K562 (cell line): Measurements from ENCODE around the gene KCTD12. TPM values are rescaled to one million over a fixed set of nuclear protein-coding genes. Genes with fewer than 3 reads are reported as not detected.

Experiments used
- ATAC-seq: fragments of 200-7000 bp; cut with Tn5 transposase; 3 replicates; pipeline ENCODE4 v1.9.1; 2020; ENCODE audit warnings: moderate library complexity
- BruUV-seq: library from RNA; stranded (reverse); fragments of 400-500 nt; replicated peaks from 2 replicates; lab custom pipeline; 2021; lab: Mats Ljungman, UMichigan
- CTCF ChIA-PET: fragments of 300-600 bp; formaldehyde crosslinking; extraction: SDS; loops from one replicate; lab custom pipeline; 2021; ENCODE audit warnings: low intra/inter-chr PET ratio; lab: Yijun Ruan, JAX
- POLR2A ChIA-PET: fragments of 300-600, 350-650 bp; sonication (Branson Sonifier 250); formaldehyde crosslinking; extraction: SDS; loops from one replicate; lab custom pipeline; 2021; ENCODE audit warnings: antibody characterized with exemption, inconsistent platforms; lab: Yijun Ruan, JAX
- DNase-seq, 4 experiments: peaks; one replicate each; pipeline versions ENCODE4 v3.0.0 to v3.0.0-alpha.2; 2011 to 2018; ENCODE audit warnings: low spot score in 3 of 4, mixed read lengths in 3 of 4; ENCODE audit errors: extremely low read depth in 1 of 4
- FAIRE-seq: peaks from 2 replicates; lab custom pipeline; 2011; peaks lifted over from hg19 to GRCh38; lab: Jason Lieb, UNC
- H2AFZ ChIP-seq: 2 replicates; pipeline ENCODE4 v1.6.0; 2011; ENCODE audit warnings: low read depth, low read length, control low read depth, inconsistent platforms
- H3K27ac ChIP-seq: fragments of 200-600 bp; 3 replicates; pipeline ENCODE4 v1.8.0; 2011; ENCODE audit warnings: low read depth, mild to moderate bottlenecking, control low read depth, inconsistent platforms, low read length, moderate library complexity, mixed read lengths; ENCODE audit errors: extremely low read depth
- H3K27me3 ChIP-seq, 2 experiments: fragments of 300-600 bp in 1 of 2; 2 replicates in 1 of 2; 3 replicates in 1 of 2; pipeline versions ENCODE4 v1.6.0 to v1.8.0; 2011; ENCODE audit warnings: inconsistent platforms in 2 of 2, low read length in 2 of 2, mild to moderate bottlenecking in 1 of 2, mixed read lengths in 1 of 2, moderate library complexity in 1 of 2; ENCODE audit not compliant: control insufficient read depth in 2 of 2, insufficient read depth in 2 of 2
- H3K36me3 ChIP-seq: fragments of 300-600 bp; 3 replicates; pipeline ENCODE4 v1.8.0; 2011; ENCODE audit warnings: mild to moderate bottlenecking, low read length, inconsistent platforms; ENCODE audit not compliant: control insufficient read depth, insufficient read depth
- H3K4me1 ChIP-seq, 2 experiments: fragments of 200-600 bp in 1 of 2; replicated peaks in 1 of 2; 2 replicates in 1 of 2; 3 replicates in 1 of 2; pipeline versions ENCODE4 v1.5.1 to v1.8.0; 2011; ENCODE audit warnings: inconsistent platforms in 2 of 2, low read length in 2 of 2, mild to moderate bottlenecking in 1 of 2, mixed read lengths in 1 of 2, moderate library complexity in 1 of 2; ENCODE audit not compliant: control insufficient read depth in 2 of 2, insufficient read depth in 2 of 2
- H3K4me2 ChIP-seq: 2 replicates; pipeline ENCODE4 v1.6.1; 2011; ENCODE audit warnings: low read length, control low read depth, inconsistent platforms, mixed read lengths; ENCODE audit not compliant: insufficient read depth
- H3K4me3 ChIP-seq: fragments of 200-600 bp; sonication (generic), shearing (Covaris generic); 2 replicates; pipeline ENCODE4 v1.5.1; 2016; ENCODE audit warnings: control low read depth, inconsistent platforms
- H3K79me2 ChIP-seq: fragments of 200-600 bp; 3 replicates; pipeline ENCODE4 v1.8.0; 2011; ENCODE audit warnings: low read length, inconsistent platforms; ENCODE audit not compliant: control insufficient read depth, insufficient read depth
- H3K9ac ChIP-seq, 2 experiments: 2 replicates each; pipeline versions ENCODE4 v1.6.0 to v1.6.1; 2011; ENCODE audit warnings: low read depth in 2 of 2, low read length in 2 of 2, control low read depth in 1 of 2, inconsistent platforms in 1 of 2, mild to moderate bottlenecking in 1 of 2, mixed read lengths in 1 of 2; ENCODE audit not compliant: insufficient read depth in 1 of 2
- H3K9me1 ChIP-seq: one replicate; pipeline ENCODE4 v1.6.0; 2011; ENCODE audit warnings: inconsistent platforms, mild to moderate bottlenecking, low read length, moderate library complexity; ENCODE audit not compliant: control insufficient read depth, insufficient read depth
- H3K9me3 ChIP-seq: replicated peaks from 2 replicates; pipeline ENCODE4 v1.5.1; 2011; ENCODE audit warnings: low read depth, low read length, inconsistent platforms; ENCODE audit not compliant: control insufficient read depth, insufficient read depth
- H4K20me1 ChIP-seq: replicated peaks from 2 replicates; pipeline ENCODE4 v1.6.1; 2011; ENCODE audit warnings: low read length, inconsistent platforms, mixed read lengths; ENCODE audit not compliant: control insufficient read depth, insufficient read depth
- BCL6 ChIP-seq: fragments of 250-450 bp; sonication (Bioruptor Pico); IDR thresholded peaks from 2 replicates; pipeline ENCODE4 v1.4.0; 2020
- CBX5 ChIP-seq: IDR thresholded peaks from 2 replicates; pipeline ENCODE4 v1.6.1; 2014; ENCODE audit warnings: low read depth, borderline replicate concordance
- FOXK1 ChIP-seq: sonication (generic); formaldehyde crosslinking; IDR thresholded peaks from 2 replicates; pipeline ENCODE4 v1.8.0; 2022; ENCODE audit warnings: missing genetic modification reagents, mild to moderate bottlenecking, borderline replicate concordance
- L3MBTL2 ChIP-seq: fragments of 450-650 bp; IDR thresholded peaks from 2 replicates; pipeline ENCODE4 v1.6.1; 2016; ENCODE audit warnings: mild to moderate bottlenecking, moderate library complexity
- MAZ ChIP-seq, 2 experiments: fragments of 450-650 bp in 1 of 2; sonication (generic) in 1 of 2; formaldehyde crosslinking; IDR thresholded peaks in 1 of 2; conservative IDR thresholded peaks in 1 of 2; 2 replicates each; pipeline versions ENCODE4 v1.4.0 to v1.5.0; 2020; ENCODE audit warnings: mild to moderate bottlenecking in 1 of 2, missing genetic modification reagents in 1 of 2
- MED1 ChIP-seq: sonication (generic); formaldehyde crosslinking; IDR thresholded peaks from 2 replicates; pipeline ENCODE4 v1.8.1; 2023; ENCODE audit warnings: missing genetic modification reagents, borderline replicate concordance
- PHB2 ChIP-seq: fragments of 450-650 bp; IDR thresholded peaks from 2 replicates; pipeline ENCODE4 v1.6.1; 2017; ENCODE audit warnings: low read depth
- POLR3A ChIP-seq: IDR thresholded peaks from 2 replicates; pipeline ENCODE4 v1.6.1; 2011; ENCODE audit warnings: borderline replicate concordance, mild to moderate bottlenecking, moderate library complexity; ENCODE audit not compliant: insufficient read length, insufficient read depth; ENCODE audit errors: extremely low read depth
- RBM14 ChIP-seq: fragments of 200-400 bp; formaldehyde crosslinking; IDR thresholded peaks from 2 replicates; pipeline ENCODE4 v1.6.1; 2018; ENCODE audit warnings: low read depth, mild to moderate bottlenecking, low read length, moderate library complexity, borderline replicate concordance; ENCODE audit not compliant: insufficient read depth
- SAFB ChIP-seq: fragments of 200-400 bp; formaldehyde crosslinking; IDR thresholded peaks from 2 replicates; pipeline ENCODE4 v1.6.1; 2017; ENCODE audit warnings: low read depth, low read length, borderline replicate concordance
- TAL1 ChIP-seq: fragments of 450-650 bp; IDR thresholded peaks from 2 replicates; pipeline ENCODE4 v1.6.1; 2016; ENCODE audit warnings: mild to moderate bottlenecking
- TARDBP ChIP-seq: fragments of 450-650 bp; IDR thresholded peaks from 2 replicates; pipeline ENCODE4 v1.6.1; 2016
- ZNF12 ChIP-seq: sonication (generic); formaldehyde crosslinking; IDR thresholded peaks from 2 replicates; pipeline ENCODE4 v1.4.0; 2020; ENCODE audit warnings: mild to moderate bottlenecking, missing genetic modification reagents
- ZNF311 ChIP-seq: fragments of 250-450 bp; sonication (Bioruptor Pico); IDR thresholded peaks from 2 replicates; pipeline ENCODE4 v1.4.0; 2020; ENCODE audit warnings: mild to moderate bottlenecking, moderate library complexity
- ZZZ3 ChIP-seq: fragments of 450-650 bp; IDR thresholded peaks from 2 replicates; pipeline ENCODE4 v1.6.1; 2016; ENCODE audit warnings: antibody characterized with exemption, mild to moderate bottlenecking, moderate library complexity
- WGBS: fragments of 100-300 bp; shearing (Covaris generic); methylation state at CpG from one replicate; pipeline ENCODE4 v1.1.6; 2016; ENCODE audit warnings: low coverage, mixed read lengths; ENCODE audit not compliant: insufficient coverage; ENCODE audit errors: missing lambda C conversion rate; 5-methylcytosine and 5-hydroxymethylcytosine counted together
- in situ Hi-C: fragments of 300-500 bp; cut with MboI; formaldehyde crosslinking; loops from 4 replicates; pipeline ENCODE4 v1.15.0; 2018; ENCODE audit warnings: inconsistent platforms, mixed read lengths
- intact Hi-C: fragments of 100-400 bp; cut with micrococcal nuclease; formaldehyde crosslinking; loops from 2 replicates; pipeline ENCODE4 v1.14.2; 2022
- polyA plus RNA-seq, 8 experiments: library from polyadenylated mRNA; depleted of rRNA in 4 of 8; stranded (reverse) in 5 of 8; unstranded in 3 of 8; fragments of >200 nt; fragmentation: Nextera tagmentation in 2 of 8; fragmentation: Illumina TruSeq in 1 of 8; extraction: Ambion mirVana in 2 of 8; extraction: Trizol in 1 of 8; gene quantifications; 2 replicates each; pipeline versions ENCODE4 v1.2.1 to v1.2.3, GENCODE V29; 2011 to 2014; ENCODE audit warnings: inconsistent platforms in 1 of 8, missing spikeins in 1 of 8
- total RNA-seq, 7 experiments: library from RNA; depleted of rRNA in 6 of 7; stranded (reverse); fragments of >200 nt in 6 of 7; fragmentation: Illumina TruSeq in 2 of 7; extraction: Trizol in 2 of 7; gene quantifications; 2 replicates each; pipeline versions ENCODE4 v1.2.1 to v1.2.3, GENCODE V29; 2011 to 2021; ENCODE audit warnings: low replicate concordance in 1 of 7
- TF ChIP-seq, protein P1 (sequence below), 2 experiments: fragments of 450-650 bp in 1 of 2; IDR thresholded peaks; 2 replicates each; pipeline ENCODE4 v1.6.1; 2011 to 2017; ENCODE audit warnings: low read depth in 2 of 2, antibody characterized with exemption in 1 of 2, borderline replicate concordance in 1 of 2, low read length in 1 of 2, mild to moderate bottlenecking in 1 of 2, mixed read lengths in 1 of 2; ENCODE audit not compliant: control insufficient read depth in 1 of 2

The KCTD12 gene
- total and polyA plus RNA-seq, 9 of the 15 experiments (the other 6 are each of a cell fraction or from before 2014, with no cell fraction given) = 0.14 to 0.93 (median 0.32) TPM

DNA sequence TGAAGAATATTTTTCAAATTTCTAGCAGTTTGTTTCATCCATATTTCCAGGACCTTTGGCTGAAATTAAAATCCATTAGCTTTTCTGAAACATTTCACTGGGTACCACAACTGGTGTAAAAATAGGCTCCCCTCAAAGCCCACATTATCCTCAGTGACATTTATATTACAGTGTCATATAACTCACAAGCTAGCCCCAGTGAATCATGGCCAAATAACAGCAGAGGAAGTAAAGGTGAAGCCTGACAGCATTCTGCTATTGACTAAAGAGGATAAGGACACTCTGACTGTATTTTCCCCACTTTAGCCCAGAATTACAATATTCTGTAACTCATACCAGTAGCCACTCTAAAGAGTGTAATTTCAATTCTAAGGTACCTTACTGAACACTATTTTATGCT is 21.9 kb downstream of the KCTD12 start:
- ChIA-PET POLR2A (no interaction called here), CTCF (no interaction called here)
- no peak overlapping the region for H2AFZ ChIP-seq
- ATAC-seq (no peak), FAIRE-seq (no peak), DNase-seq (no peak)
- H3K79me2 ChIP-seq = no peaks in the 10 kb centered on the region
- no peaks in the 10 kb centered on the region for H3K9me3 ChIP-seq
- no peak overlapping the region for H3K4me3 ChIP-seq
- no peak overlapping the region for H3K27ac ChIP-seq
- no peaks in the 10 kb centered on the region for H3K4me1 ChIP-seq
- in situ Hi-C loops = no loop called here
- intact Hi-C loops = no loop called here
- no peaks in the 10 kb centered on the region for H3K27me3 ChIP-seq
- H3K9me1 ChIP-seq = no peaks in the 10 kb centered on the region
- H4K20me1 ChIP-seq = no peaks in the 10 kb centered on the region
- H3K36me3 ChIP-seq = no peaks in the 10 kb centered on the region
- no peak overlapping the region for H3K4me2 ChIP-seq
- no peak overlapping the region for H3K9ac ChIP-seq
- TF ChIP-seq RBM14 = no peak
- BruUV-seq = no TSS peak

GRCh38 chr13:76863022-76863421 is 23.2 kb downstream of the KCTD12 start:
- DNase-seq (no peak), ATAC-seq (no peak), FAIRE-seq (no peak)
- Histone ChIP-seq H4K20me1 (no peaks in the 10 kb centered on the region), H3K27ac (no peak overlapping the region), H2AFZ (no peak overlapping the region), H3K27me3 (no peaks in the 10 kb centered on the region), H3K4me1 (no peaks in the 10 kb centered on the region), H3K4me2 (no peak overlapping the region), H3K79me2 (no peaks in the 10 kb centered on the region), H3K36me3 (no peaks in the 10 kb centered on the region), H3K4me3 (no peak overlapping the region), H3K9me3 (no peaks in the 10 kb centered on the region), H3K9me1 (no peaks in the 10 kb centered on the region), H3K9ac (no peak overlapping the region)
- in situ Hi-C loops = no loop called here
- POLR2A ChIA-PET = no interaction called here
- no TSS peak for BruUV-seq
- CTCF ChIA-PET = no interaction called here
- 0% methylated on average over 3 of the region's 3 CpGs for WGBS
- intact Hi-C loops = no loop called here
- TF ChIP-seq BCL6 (CRISPR knock-in tag) (no peak), ZZZ3 (no peak), PHB2 (no peak), L3MBTL2 (no peak), MAZ (CRISPR knock-in tag; conservative IDR thresholded peaks at IDR 0.05 in 1 of 2, IDR thresholded peaks at IDR 0.05 in 1 of 2) (no peak), TAL1 (no peak), ZNF12 (CRISPR knock-in tag) (no peak), CBX5 (no peak), TARDBP (no peak), MED1 (no peak), FOXK1 (CRISPR knock-in tag) (no peak), ZNF311 (CRISPR knock-in tag) (no peak), SAFB (no peak), POLR3A (no peak)
- TF ChIP-seq, protein P1, sequence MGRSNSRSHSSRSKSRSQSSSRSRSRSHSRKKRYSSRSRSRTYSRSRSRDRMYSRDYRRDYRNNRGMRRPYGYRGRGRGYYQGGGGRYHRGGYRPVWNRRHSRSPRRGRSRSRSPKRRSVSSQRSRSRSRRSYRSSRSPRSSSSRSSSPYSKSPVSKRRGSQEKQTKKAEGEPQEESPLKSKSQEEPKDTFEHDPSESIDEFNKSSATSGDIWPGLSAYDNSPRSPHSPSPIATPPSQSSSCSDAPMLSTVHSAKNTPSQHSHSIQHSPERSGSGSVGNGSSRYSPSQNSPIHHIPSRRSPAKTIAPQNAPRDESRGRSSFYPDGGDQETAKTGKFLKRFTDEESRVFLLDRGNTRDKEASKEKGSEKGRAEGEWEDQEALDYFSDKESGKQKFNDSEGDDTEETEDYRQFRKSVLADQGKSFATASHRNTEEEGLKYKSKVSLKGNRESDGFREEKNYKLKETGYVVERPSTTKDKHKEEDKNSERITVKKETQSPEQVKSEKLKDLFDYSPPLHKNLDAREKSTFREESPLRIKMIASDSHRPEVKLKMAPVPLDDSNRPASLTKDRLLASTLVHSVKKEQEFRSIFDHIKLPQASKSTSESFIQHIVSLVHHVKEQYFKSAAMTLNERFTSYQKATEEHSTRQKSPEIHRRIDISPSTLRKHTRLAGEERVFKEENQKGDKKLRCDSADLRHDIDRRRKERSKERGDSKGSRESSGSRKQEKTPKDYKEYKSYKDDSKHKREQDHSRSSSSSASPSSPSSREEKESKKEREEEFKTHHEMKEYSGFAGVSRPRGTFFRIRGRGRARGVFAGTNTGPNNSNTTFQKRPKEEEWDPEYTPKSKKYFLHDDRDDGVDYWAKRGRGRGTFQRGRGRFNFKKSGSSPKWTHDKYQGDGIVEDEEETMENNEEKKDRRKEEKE (IDR thresholded peaks at IDR 0.05; ENCODE audit: borderline replicate concordance in 1 of 2, control insufficient read depth in 1 of 2, low read depth in 2 of 2, low read length in 1 of 2) = no peak
